Measurements from ENCODE around the gene NDUFB10. TPM values are rescaled to one million over a fixed set of nuclear protein-coding genes. Genes with fewer than 3 reads are reported as not detected.

The NDUFB10 gene
- total and polyA plus RNA-seq, 7 experiments from 2014 or later: 40.0 to 180 (median 72.9) TPM

DNA sequence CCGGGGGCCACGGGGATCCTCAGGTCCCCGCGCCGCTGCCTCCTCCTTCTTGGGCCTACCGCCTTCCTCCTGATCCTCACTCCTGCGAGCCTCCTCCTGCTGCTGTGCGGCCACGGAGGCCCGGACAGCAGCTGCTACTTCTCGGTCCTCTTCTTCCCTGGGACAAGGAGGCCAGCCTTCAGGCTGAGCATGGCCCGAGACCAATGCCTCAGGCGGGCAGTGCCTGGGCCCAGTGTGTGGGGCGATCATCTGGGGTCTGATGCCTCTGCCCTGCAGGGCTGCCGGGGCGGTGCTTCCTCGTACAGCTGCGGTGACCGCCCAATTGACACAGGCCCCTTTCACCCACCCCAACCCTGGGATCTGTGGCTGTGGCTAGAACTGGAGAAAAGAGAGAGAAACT, 41.7 kb downstream of the NDUFB10 start:
- H3K36me3 ChIP-seq (ENCODE audit: control insufficient read depth in 2 of 3, insufficient read depth in 3 of 3, low read length in 3 of 3): peaks cover 0 to 69% (median 5%) of the 10 kb centered on the region in 3 experiments
- H3K27me3 Mint-ChIP-seq: no peaks in the 10 kb centered on the region
- POLR2A ChIA-PET: interaction anchor here (1.2 kb wide), 3 partner anchors 10 to 36 kb away, joined by 3 to 8 read pairs (median 4); partner anchors contain the start of gene RPS2
- H3K27ac ChIP-seq (ENCODE audit: low read depth, low read length): no peak overlapping the region
- H3K4me3 Mint-ChIP-seq: no peak overlapping the region
- H3K27ac Mint-ChIP-seq: no peak overlapping the region
- H3K4me1 ChIP-seq (ENCODE audit: control insufficient read depth in 2 of 2, insufficient read depth in 2 of 2, low read length in 2 of 2): peaks cover 6 to 12% of the 10 kb centered on the region in 2 donors
- H3K27me3 ChIP-seq (ENCODE audit: control insufficient read depth in 2 of 2, insufficient read depth in 2 of 2, low read length in 2 of 2): no peaks in the 10 kb centered on the region
- H3K9me3 ChIP-seq (ENCODE audit: control insufficient read depth in 2 of 3, low read length in 3 of 3): no peaks in the 10 kb centered on the region
- no peaks in the 10 kb centered on the region for H3K9me3 Mint-ChIP-seq
- no peak for DNase-seq
- peaks cover 0 to 9% (median 6%) of the 10 kb centered on the region in 5 donors for H3K36me3 Mint-ChIP-seq
- intact Hi-C loops (cut with micrococcal nuclease): no loop called here
- no peak overlapping the region for H3K4me3 ChIP-seq (ENCODE audit: low read length)
- ATAC-seq: no peak
- peaks cover 4 to 18% (median 6%) of the 10 kb centered on the region in 7 donors for H3K4me1 Mint-ChIP-seq
- CTCF ChIA-PET: no interaction called here

- Mint-ChIP-seq H3K27ac (no peak overlapping the region), H3K27me3 (no peaks in the 10 kb centered on the region), H3K36me3 (peaks cover 0 to 9% (median 7%) of the 10 kb centered on the region in 5 donors), H3K9me3 (no peaks in the 10 kb centered on the region), H3K4me1 (peaks cover 7 to 22% (median 10%) of the 10 kb centered on the region in 7 donors), H3K4me3 (no peak overlapping the region)
- Histone ChIP-seq H3K4me1 (ENCODE audit: control insufficient read depth in 2 of 2, insufficient read depth in 2 of 2, low read length in 2 of 2) (peaks cover 6 to 12% of the 10 kb centered on the region in 2 donors), H3K27ac (ENCODE audit: low read depth, low read length) (no peak overlapping the region), H3K4me3 (ENCODE audit: low read length) (no peak overlapping the region), H3K9me3 (ENCODE audit: control insufficient read depth in 2 of 3, low read length in 3 of 3) (no peaks in the 10 kb centered on the region), H3K27me3 (ENCODE audit: control insufficient read depth in 2 of 2, insufficient read depth in 2 of 2, low read length in 2 of 2) (no peaks in the 10 kb centered on the region), H3K36me3 (ENCODE audit: control insufficient read depth in 2 of 3, insufficient read depth in 3 of 3, low read length in 3 of 3) (peaks cover 0 to 67% (median 5%) of the 10 kb centered on the region in 3 experiments)
- CTCF ChIA-PET: interaction anchor here (0.6 kb wide), 2 partner anchors 151 to 419 kb away, joined by 3 read pairs; no protein-coding TSS in a partner anchor
- POLR2A ChIA-PET: interaction anchor here (0.5 to 1.2 kb wide), 6 partner anchors 8 to 605 kb away, joined by 3 to 8 read pairs (median 3); partner anchors contain the start of genes RPS2 and TRAF7
- DNase-seq: no peak
- intact Hi-C loops (cut with micrococcal nuclease): no loop called here
- ATAC-seq: no peak
These were observed 42.4 kb downstream of the NDUFB10 start for GRCh38 chr16:2001456-2002355.

DNA sequence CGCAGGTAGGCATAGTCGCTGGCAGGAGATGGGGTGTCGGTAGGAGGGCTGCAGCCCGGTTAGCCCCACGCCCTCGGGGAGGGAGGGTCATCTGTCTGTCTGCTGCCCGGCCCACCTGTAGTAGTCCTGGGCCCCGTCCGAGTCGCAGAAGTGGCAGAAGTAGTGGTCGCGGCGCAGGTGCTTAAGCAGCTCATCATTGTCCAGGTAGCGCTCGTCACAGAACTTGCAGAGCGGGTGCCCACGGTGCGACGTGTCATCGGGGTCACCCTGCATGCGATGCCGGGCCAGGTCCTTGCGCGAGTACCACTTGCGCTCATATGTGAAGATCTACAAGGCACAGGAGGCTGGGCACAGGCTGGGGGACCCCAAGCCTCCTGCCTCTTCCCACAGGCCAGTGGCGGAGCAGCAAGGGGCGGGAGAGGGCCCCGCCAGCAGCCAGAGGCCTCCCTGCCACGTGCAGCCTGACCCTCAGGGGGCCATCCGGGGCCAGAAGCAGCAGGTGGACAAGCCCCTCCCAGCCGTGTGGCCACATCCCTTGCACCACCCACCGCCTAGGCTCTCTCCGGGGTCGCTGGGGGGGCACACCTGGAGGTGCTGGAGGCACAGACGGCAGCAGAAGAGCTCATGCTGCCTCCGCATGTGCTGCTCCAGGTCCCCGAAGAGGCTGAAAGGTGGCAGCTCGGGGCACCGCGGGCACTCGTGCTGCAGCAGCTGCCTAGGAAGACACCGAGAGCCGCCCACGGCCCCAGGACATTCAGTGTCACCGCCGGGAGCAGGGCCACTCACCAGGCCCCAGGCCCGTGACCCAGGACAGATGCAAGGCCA, 43.3 kb downstream of the NDUFB10 start:
- Mint-ChIP-seq H3K4me3 (no peak overlapping the region), H3K4me1 (peaks cover 9 to 28% (median 18%) of the 10 kb centered on the region in 7 donors), H3K27ac (no peak overlapping the region), H3K27me3 (no peaks in the 10 kb centered on the region), H3K9me3 (no peaks in the 10 kb centered on the region), H3K36me3 (peaks cover 0 to 9% (median 3%) of the 10 kb centered on the region in 5 donors)
- DNase-seq: no peak
- ChIA-PET CTCF (interaction anchor here (0.6 to 1.7 kb wide), 8 partner anchors 135 to 801 kb away, joined by 3 to 11 read pairs (median 3); partner anchors contain the start of gene TRAF7), POLR2A (interaction anchor here (0.5 to 2.1 kb wide), 6 partner anchors 9 to 606 kb away, joined by 3 to 8 read pairs (median 3); partner anchors contain the start of genes FAHD1 and TRAF7)
- Histone ChIP-seq H3K4me3 (ENCODE audit: low read length) (no peak overlapping the region), H3K36me3 (ENCODE audit: control insufficient read depth in 2 of 3, insufficient read depth in 3 of 3, low read length in 3 of 3) (peaks cover 0 to 59% (median 5%) of the 10 kb centered on the region in 3 experiments), H3K27me3 (ENCODE audit: control insufficient read depth in 2 of 2, insufficient read depth in 2 of 2, low read length in 2 of 2) (no peaks in the 10 kb centered on the region), H3K4me1 (ENCODE audit: control insufficient read depth in 2 of 2, insufficient read depth in 2 of 2, low read length in 2 of 2) (peaks cover 13 to 15% of the 10 kb centered on the region in 2 donors), H3K9me3 (ENCODE audit: control insufficient read depth in 2 of 3, low read length in 3 of 3) (no peaks in the 10 kb centered on the region), H3K27ac (ENCODE audit: low read depth, low read length) (no peak overlapping the region)
- no peak for ATAC-seq
- intact Hi-C loops (cut with micrococcal nuclease): no loop called here

DNA sequence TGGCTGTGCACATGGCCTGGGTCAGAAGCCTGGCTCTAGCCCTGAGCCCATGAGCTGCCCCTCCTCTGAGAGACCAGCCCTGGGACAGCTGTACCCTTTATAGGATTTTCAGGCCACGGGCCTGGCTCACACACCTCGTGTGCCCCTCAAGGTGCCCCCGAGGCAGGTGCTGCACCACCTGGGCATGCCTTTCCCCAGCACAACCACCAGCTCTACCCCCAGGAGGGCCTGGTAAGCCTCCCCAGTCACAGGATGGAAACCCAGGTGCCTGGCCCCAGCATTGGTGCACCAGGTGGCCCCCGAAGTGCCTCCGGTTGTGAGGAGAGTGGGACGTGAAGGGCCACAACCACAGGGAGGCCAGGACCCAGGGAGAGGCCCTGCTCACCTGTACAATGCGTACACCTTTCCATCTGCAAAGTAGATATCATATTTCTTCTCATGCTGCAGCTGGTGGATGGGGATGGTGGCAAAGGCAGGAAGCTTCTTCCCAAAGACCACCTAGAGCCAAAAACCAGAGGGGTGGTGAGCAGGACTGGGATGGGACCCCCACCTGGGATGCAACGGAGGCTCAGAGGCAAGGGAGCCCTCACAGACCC, 44.0 kb downstream of the NDUFB10 start:
- Mint-ChIP-seq H3K4me3 (peak overlapping the region in 1 of 10 donors; percentile 66), H3K27ac (no peak overlapping the region), H3K4me1 (peaks cover 14 to 35% (median 24%) of the 10 kb centered on the region in 7 donors), H3K36me3 (peaks cover 0 to 10% (median under 1%) of the 10 kb centered on the region in 5 donors), H3K9me3 (no peaks in the 10 kb centered on the region), H3K27me3 (no peaks in the 10 kb centered on the region)
- Histone ChIP-seq H3K27ac (ENCODE audit: low read depth, low read length) (no peak overlapping the region), H3K27me3 (ENCODE audit: control insufficient read depth in 2 of 2, insufficient read depth in 2 of 2, low read length in 2 of 2) (no peaks in the 10 kb centered on the region), H3K36me3 (ENCODE audit: control insufficient read depth in 2 of 3, insufficient read depth in 3 of 3, low read length in 3 of 3) (peaks cover 0 to 53% (median 5%) of the 10 kb centered on the region in 3 experiments), H3K9me3 (ENCODE audit: control insufficient read depth in 2 of 3, low read length in 3 of 3) (no peaks in the 10 kb centered on the region), H3K4me1 (ENCODE audit: control insufficient read depth in 2 of 2, insufficient read depth in 2 of 2, low read length in 2 of 2) (peaks cover 20 to 22% of the 10 kb centered on the region in 2 donors), H3K4me3 (ENCODE audit: low read length) (no peak overlapping the region)
- POLR2A ChIA-PET: interaction anchor here (0.8 to 2.4 kb wide), 5 partner anchors 10 to 176 kb away, joined by 3 to 8 read pairs (median 3); partner anchors contain the start of genes FAHD1, RAB26 and RPS2
- intact Hi-C loops (cut with micrococcal nuclease): no loop called here
- no peak for ATAC-seq
- DNase-seq: no peak
- CTCF ChIA-PET: interaction anchor here (0.6 to 1.7 kb wide), 7 partner anchors 133 to 802 kb away, joined by 3 to 11 read pairs (median 3); partner anchors contain the start of genes PKD1 and TRAF7

DNA sequence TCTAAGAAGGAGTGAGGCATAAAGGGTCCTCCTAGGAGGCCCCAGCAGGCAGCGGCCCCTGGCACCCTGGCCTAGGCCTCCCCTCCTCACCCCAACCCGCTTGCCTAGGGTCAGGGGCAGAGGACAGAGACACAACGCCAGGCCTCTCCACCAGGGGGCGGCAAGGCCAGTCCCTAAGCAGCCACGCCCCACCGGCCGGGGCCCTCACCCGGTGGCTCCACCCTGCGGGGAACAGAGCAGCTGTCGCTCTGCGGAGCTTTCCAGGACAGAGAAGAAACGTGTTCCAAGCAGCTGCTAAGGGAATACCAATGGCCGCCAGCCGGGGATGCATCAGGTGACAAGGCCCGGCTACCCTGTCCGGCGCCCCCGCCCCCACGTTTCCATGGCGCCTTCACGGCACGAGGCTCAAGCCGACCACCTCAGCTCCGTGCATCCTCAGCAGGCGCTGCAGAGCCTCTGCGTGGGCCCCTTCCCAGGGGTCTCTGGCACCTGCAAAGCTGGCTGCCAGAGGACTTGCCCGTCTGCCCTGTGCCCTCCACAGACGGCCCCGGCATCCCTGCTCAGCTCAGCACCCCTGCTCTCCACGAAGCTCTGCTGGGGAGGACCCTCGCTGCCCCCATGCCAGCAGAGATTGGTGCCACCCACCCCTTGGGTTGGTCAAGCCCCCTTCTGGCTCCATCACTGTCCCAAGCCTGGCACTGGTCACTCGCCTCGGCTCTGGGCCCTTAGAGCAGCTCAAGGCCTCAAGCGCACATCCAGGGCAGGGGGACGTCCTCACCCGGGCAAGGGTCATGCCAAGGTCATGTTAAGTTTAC, 44.7 kb downstream of the NDUFB10 start:
- H3K36me3 Mint-ChIP-seq: peaks cover 0 to 12% (median 0%) of the 10 kb centered on the region in 5 donors

More for the DNA sequence above, 44.7 kb downstream of the NDUFB10 start:
- DNase-seq (peak; percentile 71 to 91 (median 83)), ATAC-seq (peak; percentile 98)
- POLR2A ChIA-PET: interaction anchor here (0.7 to 2.4 kb wide), 8 partner anchors 9 to 177 kb away, joined by 3 to 8 read pairs (median 4); partner anchors contain the start of genes FAHD1, RAB26, RPS2 and TRAF7
- Histone ChIP-seq H3K36me3 (ENCODE audit: control insufficient read depth in 2 of 3, insufficient read depth in 3 of 3, low read length in 3 of 3) (peaks cover 0 to 46% (median 5%) of the 10 kb centered on the region in 3 experiments), H3K27ac (ENCODE audit: low read depth, low read length) (no peak overlapping the region), H3K27me3 (ENCODE audit: control insufficient read depth in 2 of 2, insufficient read depth in 2 of 2, low read length in 2 of 2) (no peaks in the 10 kb centered on the region), H3K4me1 (ENCODE audit: control insufficient read depth in 2 of 2, insufficient read depth in 2 of 2, low read length in 2 of 2) (peaks cover 27 to 29% of the 10 kb centered on the region in 2 donors), H3K9me3 (ENCODE audit: control insufficient read depth in 2 of 3, low read length in 3 of 3) (no peaks in the 10 kb centered on the region), H3K4me3 (ENCODE audit: low read length) (no peak overlapping the region)
- Mint-ChIP-seq H3K27me3 (no peaks in the 10 kb centered on the region), H3K4me3 (peak overlapping the region in 3 of 10 donors; percentile 35 to 66 (median 58)), H3K27ac (no peak overlapping the region), H3K4me1 (peaks cover 20 to 41% (median 30%) of the 10 kb centered on the region in 7 donors), H3K9me3 (no peaks in the 10 kb centered on the region)
- CTCF ChIA-PET: interaction anchor here (0.6 to 1.7 kb wide), 9 partner anchors 18 to 803 kb away, joined by 3 to 11 read pairs (median 3); partner anchors contain the start of genes GFER, PKD1 and TRAF7
- intact Hi-C loops (cut with micrococcal nuclease): no loop called here

All from naive thymus-derived CD4-positive, alpha-beta T cell (primary cell).